Omental fat pad (tissue), 4 donors: ENCODE data around the gene CDH22. TPM values are rescaled to one million over a fixed set of nuclear protein-coding genes. Genes with fewer than 3 reads are reported as not detected.

Source experiments
- ATAC-seq: fragments of 150-250 bp; one replicate; pipeline ENCODE4 v1.9.1; 2016; ENCODE audit warnings: mild to moderate bottlenecking, moderate library complexity; ENCODE audit not compliant: low FRiP score
- DNase-seq: peaks from one replicate; pipeline ENCODE4 v3.0.0-alpha.2; 2019; ENCODE audit warnings: low spot score
- total RNA-seq, 4 donors: library from RNA; depleted of rRNA; stranded (reverse); fragments of >200 nt; gene quantifications; one replicate each; pipeline ENCODE4 v1.1.0, GENCODE V29; 2016
- TF ChIP-seq, protein P1 (sequence below), 3 donors: fragments of 450-650 bp; IDR thresholded peaks; one replicate each; pipeline ENCODE4 v1.5.1; 2016 to 2017; ENCODE audit warnings: antibody characterized with exemption in 3 of 3, mild to moderate bottlenecking in 3 of 3, moderate library complexity in 2 of 3

Gene CDH22
- total RNA-seq, 4 donors from 2014 or later: 0.24 to 0.46 (median 0.31) TPM

DNA sequence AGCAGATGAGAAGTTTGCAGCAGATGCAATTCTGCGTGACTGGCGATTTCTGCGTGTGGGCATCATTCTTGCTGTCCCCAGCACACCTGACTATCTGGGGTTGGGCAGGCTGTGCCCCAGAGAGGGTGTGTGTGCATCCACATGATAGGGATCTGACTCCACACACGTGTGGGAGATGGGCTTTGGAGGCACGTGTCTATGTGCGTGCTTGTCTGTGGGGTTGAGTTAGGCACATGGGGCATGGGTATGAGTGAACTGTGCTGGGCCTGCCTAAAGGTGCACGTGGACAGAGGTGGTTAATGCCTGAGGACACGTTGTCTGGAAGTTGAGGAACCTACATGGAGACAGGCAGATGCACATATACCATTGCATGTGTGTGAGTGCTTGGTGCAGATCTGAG is 139.9 kb downstream of the CDH22 start:
- ATAC-seq (no peak), DNase-seq (no peak)
- TF ChIP-seq, protein P1, sequence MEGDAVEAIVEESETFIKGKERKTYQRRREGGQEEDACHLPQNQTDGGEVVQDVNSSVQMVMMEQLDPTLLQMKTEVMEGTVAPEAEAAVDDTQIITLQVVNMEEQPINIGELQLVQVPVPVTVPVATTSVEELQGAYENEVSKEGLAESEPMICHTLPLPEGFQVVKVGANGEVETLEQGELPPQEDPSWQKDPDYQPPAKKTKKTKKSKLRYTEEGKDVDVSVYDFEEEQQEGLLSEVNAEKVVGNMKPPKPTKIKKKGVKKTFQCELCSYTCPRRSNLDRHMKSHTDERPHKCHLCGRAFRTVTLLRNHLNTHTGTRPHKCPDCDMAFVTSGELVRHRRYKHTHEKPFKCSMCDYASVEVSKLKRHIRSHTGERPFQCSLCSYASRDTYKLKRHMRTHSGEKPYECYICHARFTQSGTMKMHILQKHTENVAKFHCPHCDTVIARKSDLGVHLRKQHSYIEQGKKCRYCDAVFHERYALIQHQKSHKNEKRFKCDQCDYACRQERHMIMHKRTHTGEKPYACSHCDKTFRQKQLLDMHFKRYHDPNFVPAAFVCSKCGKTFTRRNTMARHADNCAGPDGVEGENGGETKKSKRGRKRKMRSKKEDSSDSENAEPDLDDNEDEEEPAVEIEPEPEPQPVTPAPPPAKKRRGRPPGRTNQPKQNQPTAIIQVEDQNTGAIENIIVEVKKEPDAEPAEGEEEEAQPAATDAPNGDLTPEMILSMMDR (IDR thresholded peaks at IDR 0.05): no peak

- TF ChIP-seq, protein P1 (IDR thresholded peaks at IDR 0.05): no peak
- no peak for DNase-seq
- ATAC-seq: no peak
Observed at GRCh38 chr20:46167080-46167479, 141.2 kb downstream of the CDH22 start.

DNA sequence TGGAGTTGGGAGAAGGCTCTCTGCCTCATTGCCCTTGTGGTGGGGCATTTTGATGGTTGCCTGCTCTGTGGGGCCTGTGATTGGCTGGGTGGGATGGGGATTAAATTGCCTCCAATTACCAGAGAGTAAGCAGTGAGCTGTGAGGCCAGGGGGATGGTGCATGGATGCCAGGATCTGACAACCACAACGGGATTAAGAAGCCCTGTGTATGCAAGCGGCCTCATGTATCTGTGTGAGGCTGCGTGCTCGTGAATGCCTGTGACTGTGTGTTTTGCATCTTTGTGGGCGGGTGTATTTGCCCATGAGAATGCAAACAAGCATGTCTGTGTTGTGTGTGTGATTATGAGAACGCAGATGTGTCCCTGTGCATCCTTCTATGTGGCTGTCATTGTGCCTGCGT is 144.0 kb downstream of the CDH22 start:
- ATAC-seq (no peak), DNase-seq (no peak)
- TF ChIP-seq, protein P1 (IDR thresholded peaks at IDR 0.05): no peak

DNA sequence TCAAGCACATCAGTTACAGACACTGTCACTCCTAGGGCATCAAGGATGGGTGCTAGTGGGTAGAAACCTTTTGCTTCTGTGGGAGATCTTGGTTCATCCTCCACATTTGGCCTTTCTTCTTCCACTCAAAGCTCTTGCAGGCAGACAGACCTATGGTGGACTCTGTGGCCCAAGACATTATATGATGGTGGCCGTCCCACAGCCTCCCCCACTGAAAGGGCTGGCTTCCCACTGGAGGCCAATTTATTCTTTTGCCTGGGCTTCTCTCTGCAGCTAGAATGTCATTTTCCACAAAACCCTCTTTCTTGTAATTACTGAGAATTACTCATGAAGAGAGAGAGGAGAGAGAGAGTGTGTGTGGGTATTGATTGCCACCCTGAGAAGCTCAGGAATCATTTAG is 146.4 kb downstream of the CDH22 start:
- ATAC-seq (no peak), DNase-seq (no peak)
- TF ChIP-seq, protein P1 (IDR thresholded peaks at IDR 0.05): no peak

DNA sequence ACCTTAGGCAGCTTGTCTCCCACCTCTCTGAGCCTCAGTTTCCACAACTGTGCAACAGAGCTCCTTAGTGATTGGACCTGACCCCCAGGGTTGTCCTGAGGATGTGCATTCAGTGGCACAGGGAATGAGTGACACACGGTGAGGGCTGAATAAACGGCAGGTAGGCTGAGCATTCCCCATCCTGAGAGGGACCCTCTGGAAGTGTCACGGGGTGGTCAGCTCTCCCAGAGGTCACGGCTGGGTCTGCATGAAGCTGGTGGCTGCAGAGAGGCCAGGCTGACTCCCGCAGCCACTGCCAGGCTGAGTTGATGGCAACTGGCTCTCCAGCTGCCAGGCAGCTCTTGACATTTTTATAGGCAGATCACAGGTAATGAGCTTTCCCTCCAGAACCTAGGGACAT is 147.6 kb downstream of the CDH22 start:
- DNase-seq (no peak), ATAC-seq (no peak)
- TF ChIP-seq, protein P1 (IDR thresholded peaks at IDR 0.05): no peak

GRCh38 chr20:46159101-46159897 is 149.0 kb downstream of the CDH22 start:
- TF ChIP-seq, protein P1 (IDR thresholded peaks at IDR 0.05): no peak
- DNase-seq (no peak), ATAC-seq (no peak)

DNA sequence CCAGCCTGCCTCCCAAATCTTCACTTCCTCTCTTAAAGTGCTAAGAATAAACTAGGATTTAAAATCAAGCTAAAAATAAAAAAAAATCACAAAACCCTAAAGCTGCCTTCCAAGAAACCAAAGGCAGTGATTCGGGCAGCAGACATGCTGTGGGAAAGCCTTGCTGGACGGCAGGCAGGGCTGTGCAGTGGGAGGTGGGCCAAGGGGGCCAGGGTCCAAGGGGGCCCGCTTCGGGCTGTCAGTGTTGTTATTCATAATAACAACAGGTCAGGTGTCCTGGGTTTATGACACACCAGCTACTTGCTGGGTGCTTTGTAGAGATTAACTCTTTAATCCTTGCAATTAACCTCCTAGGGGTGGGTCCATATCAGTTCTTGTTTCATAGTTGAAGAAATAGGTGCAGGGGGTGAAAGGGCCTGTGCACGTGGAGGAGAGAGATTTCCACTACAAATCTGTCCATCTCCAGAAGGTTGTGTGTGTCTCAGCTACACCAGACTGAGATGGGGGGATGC is 149.8 kb downstream of the CDH22 start:
- ATAC-seq (no peak), DNase-seq (no peak)
- TF ChIP-seq, protein P1 (IDR thresholded peaks at IDR 0.05): no peak
